Adrenal gland (tissue), 19 donors: ENCODE data around the gene UNC93A. TPM values are rescaled to one million over a fixed set of nuclear protein-coding genes. Genes with fewer than 3 reads are reported as not detected.
"Not testable (repeated sequence)": the region's sequence is repeated elsewhere in the genome, so short reads cannot be mapped to it uniquely, and the experiment has no call there.

Source experiments
- DNase-seq, 7 donors: peaks; one replicate each; pipeline ENCODE4 v3.0.0-alpha.2; 2019 to 2020
- H3K27ac ChIP-seq, 5 donors: fragments of 200-600 bp; sonication (generic) in 4 of 5; 1 replicate in 3 of 5; 2 replicates in 2 of 5; pipeline versions ENCODE4 v1.5.1 to v1.8.0; 2016 to 2020; ENCODE audit warnings: mild to moderate bottlenecking in 1 of 5
- H3K27me3 ChIP-seq: fragments of 200-600 bp; 2 replicates; pipeline ENCODE4 v1.8.0; 2021
- H3K36me3 ChIP-seq, 2 donors: fragments of 200-600 bp; replicated peaks in 1 of 2; 1 replicate in 1 of 2; 2 replicates in 1 of 2; pipeline versions ENCODE4 v1.5.1 to v1.8.0; 2018 to 2022
- H3K4me1 ChIP-seq, 2 donors: fragments of 200-600 bp; replicated peaks in 1 of 2; 1 replicate in 1 of 2; 2 replicates in 1 of 2; pipeline versions ENCODE4 v1.5.1 to v1.8.0; 2018 to 2021
- H3K4me3 ChIP-seq, 4 donors: fragments of 200-600 bp; sonication (generic) in 3 of 4; one replicate each; pipeline ENCODE4 v1.5.1; 2016 to 2018
- H3K9me3 ChIP-seq, 3 donors: fragments of 200-600 bp; sonication (generic) in 1 of 3; replicated peaks in 1 of 3; 1 replicate in 2 of 3; 2 replicates in 1 of 3; pipeline versions ENCODE4 v1.5.1 to v1.8.0; 2016 to 2021
- CTCF ChIP-seq, 6 experiments: fragments of 450-650 bp in 4 of 6; fragments of 200-600 bp in 2 of 6; sonication (generic) in 1 of 6; IDR thresholded peaks; 1 replicate in 5 of 6; 2 replicates in 1 of 6; pipeline versions ENCODE4 v1.5.1 to v1.8.0; 2016 to 2021; ENCODE audit warnings: antibody characterized with exemption in 6 of 6, mild to moderate bottlenecking in 2 of 6, moderate library complexity in 1 of 6
- POLR2A ChIP-seq, 2 donors: fragments of 450-650 bp; IDR thresholded peaks; one replicate each; pipeline ENCODE4 v1.6.1; 2017; ENCODE audit warnings: antibody characterized with exemption in 2 of 2, mild to moderate bottlenecking in 2 of 2, moderate library complexity in 1 of 2
- WGBS, 4 donors: extraction: QIAGEN DNeasy Blood & Tissue Kit in 2 of 4; methylation state at CpG; one replicate each; pipeline versions ENCODE4 v1.1.5 to v1.1.7; 2013 to 2017; 5-methylcytosine and 5-hydroxymethylcytosine counted together
- intact Hi-C, 2 donors: fragments of 100-400 bp; cut with DNase I; formaldehyde crosslinking; loops; one replicate each; pipeline versions ENCODE4 v1.14.1 to v1.15.0; 2022 to 2023
- long read RNA-seq, 10 donors: library from polyadenylated mRNA in 3 of 10; unstranded in 2 of 10; stranded (forward) in 1 of 10; transcript quantifications; one replicate each; pipeline ENCODE4 v2.0.0 and lab custom pipeline, GENCODE V29; 2021 to 2026
- polyA plus RNA-seq, 3 donors: library from polyadenylated mRNA; stranded (reverse); fragments of 200-250 nt in 2 of 3; fragments of 350-450 nt in 1 of 3; fragmentation: Illumina TruSeq in 1 of 3; extraction: RNeasy Lipid Tissue Mini Kit (QIAGEN cat#74804) in 1 of 3; gene quantifications; one replicate each; pipeline ENCODE4 v1.2.3, GENCODE V29; 2013 to 2014
- total RNA-seq, 9 donors: library from RNA; depleted of rRNA in 4 of 9; stranded (reverse); fragments of >200 nt in 4 of 9; fragments of 120-200 nt in 1 of 9; fragmentation: NEBNext Ultra II Directional in 1 of 9; extraction: Animal tissue kit (Norgen Biotek cat#: 25700) in 1 of 9; gene quantifications; one replicate each; pipeline versions ENCODE4 v1.1.0 to v1.2.4, GENCODE V29; 2013 to 2023
- donor health status: healthy with polysubstance abuse.
- donor health status: Bipolar disorder and iron deficiency.
- donor health status: DM: yes; HTN: yes; CAD: no.
- donor health status: DM: no; HTN: no; CAD: no.
- donor health status: DM: no; HTN: no; CAD: no.
- donor health status: DM: yes; HTN: yes; CAD: no.

The UNC93A gene
- total RNA-seq (not detected), polyA plus RNA-seq (not detected)
- long read RNA-seq, donor 1, result 0 reads
- long read RNA-seq, donor 2, result 0 reads
- long read RNA-seq, donor 3, result 0 reads
- long read RNA-seq, donor 4, result 0 reads
- long read RNA-seq, donor 5, result 0 reads
- long read RNA-seq, donor 6, result 0 reads
- long read RNA-seq, donor 7, result 0 reads
- long read RNA-seq, donor 8, result 0 reads
- long read RNA-seq, donor 9, result 0 reads
- long read RNA-seq, donor 10, result 0 reads

- TF ChIP-seq CTCF (IDR thresholded peaks at IDR 0.05) (no peak), POLR2A (IDR thresholded peaks at IDR 0.05) (no peak)
- no peaks in the 10 kb centered on the region for H3K27me3 ChIP-seq
- H3K27ac ChIP-seq, result no peak within 1 kb of the TSS
- no peaks in the 10 kb centered on the region for H3K9me3 ChIP-seq
- no peaks in the 10 kb centered on the region for H3K36me3 ChIP-seq
- 53 to 64% (median 58%) methylated on average over 7 of the region's 7 CpGs for WGBS, 4 donors
- H3K4me1 ChIP-seq, result no peaks in the 10 kb centered on the region
- intact Hi-C loops, result no loop called here
- DNase-seq, result no peak
- H3K4me3 ChIP-seq, result no peak within 1 kb of the TSS
Measured at GRCh38 chr6:167290786-167291622, at the start of gene UNC93A. TSS of gene UNC93A (plus strand) at chr6:167291315. CDS start at chr6:167291490, 175 bp downstream.

GRCh38 chr6:167241321-167242134 is 49.6 kb upstream of the UNC93A start:
- H3K36me3 ChIP-seq, H3K27me3 ChIP-seq, H3K4me1 ChIP-seq, H3K4me3 ChIP-seq, intact Hi-C loops, H3K9me3 ChIP-seq, H3K27ac ChIP-seq: not testable (repeated sequence)
- DNase-seq, result peak in 4 of 7 donors; percentile 27 to 65 (median 30)
- WGBS, 4 donors, result 28 to 50% (median 35%) methylated on average over 15 to 29 of the region's 30 CpGs

- H3K4me3 ChIP-seq, H3K27ac ChIP-seq, intact Hi-C loops, H3K27me3 ChIP-seq, DNase-seq, H3K4me1 ChIP-seq, H3K9me3 ChIP-seq, H3K36me3 ChIP-seq: not testable (repeated sequence)
- WGBS, 4 donors, result 73 to 89% (median 87%) methylated on average over 2 to 3 of the region's 7 CpGs
Measured at GRCh38 chr6:167242135-167242506, 49.0 kb upstream of the UNC93A start.

DNA sequence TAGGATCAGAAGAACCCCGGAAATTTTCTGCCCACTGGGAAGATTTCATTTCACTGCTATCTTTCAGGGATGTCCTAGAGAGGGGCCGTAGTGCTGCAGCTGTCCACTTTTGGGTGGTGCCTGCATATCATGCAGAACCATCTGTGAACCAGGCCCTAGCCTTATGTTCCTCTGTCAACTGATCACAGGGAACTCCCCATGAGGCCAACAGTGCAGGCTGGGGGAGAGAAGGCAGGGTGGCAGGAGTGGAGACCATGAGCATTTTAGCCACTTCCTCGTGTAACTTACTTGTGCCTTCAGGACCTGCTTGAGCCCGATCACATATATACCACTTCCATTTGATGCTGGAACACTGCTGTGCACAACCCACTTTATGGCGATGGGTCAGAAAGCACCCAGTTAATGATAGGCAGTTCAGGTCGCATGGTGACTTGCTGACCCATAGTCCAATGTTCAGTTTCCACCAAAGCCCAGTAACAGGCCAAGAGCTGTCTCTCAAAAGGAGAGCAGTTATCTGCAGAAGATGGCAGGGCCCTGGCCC is 48.5 kb upstream of the UNC93A start:
- not testable (repeated sequence) for H3K4me1 ChIP-seq
- WGBS, 4 donors, result 73 to 87% (median 81%) methylated on average over 5 to 6 of the region's 6 CpGs

DNA sequence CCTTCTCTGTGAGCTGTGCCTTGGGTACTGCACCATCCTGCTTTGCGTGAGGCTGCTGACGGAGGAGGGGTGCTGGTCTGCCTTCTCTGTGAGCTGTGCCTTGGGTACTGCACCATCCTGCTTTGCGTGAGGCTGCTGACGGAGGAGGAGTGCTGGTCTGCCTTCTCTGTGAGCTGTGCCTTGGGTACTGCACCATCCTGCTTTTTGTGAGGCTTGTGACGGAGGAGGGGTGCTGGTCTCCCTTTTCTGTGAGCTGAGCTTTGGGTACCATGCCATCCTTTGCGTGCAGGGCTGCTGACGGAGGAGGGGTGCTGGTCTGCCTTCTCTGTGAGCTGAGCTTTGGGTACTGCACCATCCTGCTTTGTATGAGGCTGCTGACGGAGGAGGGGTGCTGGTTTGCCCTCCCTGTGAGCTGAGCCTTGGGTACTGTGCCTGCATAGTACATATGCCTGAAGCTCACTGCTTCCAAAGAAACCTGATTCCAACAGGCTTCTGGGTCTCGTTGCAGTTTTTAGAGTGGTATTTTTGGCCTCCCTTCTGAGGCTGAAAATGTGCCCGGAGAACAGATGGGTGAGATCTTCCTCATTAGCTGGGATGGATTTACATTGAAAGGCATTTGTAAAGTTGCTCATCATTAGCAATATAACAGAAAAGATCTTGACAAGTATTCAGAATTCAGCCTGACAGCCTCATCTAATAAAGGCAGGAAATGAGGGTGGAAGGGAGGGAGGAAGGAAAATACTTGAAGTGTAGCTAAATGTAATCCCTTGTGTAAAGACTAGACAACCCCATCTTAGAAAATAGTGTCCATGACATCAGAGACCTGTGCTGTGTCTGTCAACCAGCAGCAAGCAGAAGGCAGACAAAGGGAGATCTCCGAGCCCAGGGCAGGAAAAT is 46.8 kb upstream of the UNC93A start:
- H3K27me3 ChIP-seq, result no peaks in the 10 kb centered on the region
- no peaks in the 10 kb centered on the region for H3K4me1 ChIP-seq
- TF ChIP-seq POLR2A (IDR thresholded peaks at IDR 0.05), result no peak
- TF ChIP-seq CTCF (IDR thresholded peaks at IDR 0.05), result no peak
- H3K27ac ChIP-seq, result no peak overlapping the region
- WGBS, 4 donors, result 45 to 72% (median 66%) methylated on average over 7 to 11 of the region's 11 CpGs
- no peaks in the 10 kb centered on the region for H3K36me3 ChIP-seq
- no peaks in the 10 kb centered on the region for H3K9me3 ChIP-seq
- H3K4me3 ChIP-seq, result no peak overlapping the region
- intact Hi-C loops, result no loop called here
- no peak for DNase-seq

More for the DNA sequence above, 48.5 kb upstream of the UNC93A start:
- H3K27me3 ChIP-seq, H3K36me3 ChIP-seq, DNase-seq, H3K27ac ChIP-seq, intact Hi-C loops, H3K4me3 ChIP-seq, H3K9me3 ChIP-seq: not testable (repeated sequence)
